ENCODE data around the gene N4BP2.
"Not testable (repeated sequence)": the region's sequence is repeated elsewhere in the genome, so short reads cannot be mapped to it uniquely, and the experiment has no call there.

The N4BP2 gene

DNA sequence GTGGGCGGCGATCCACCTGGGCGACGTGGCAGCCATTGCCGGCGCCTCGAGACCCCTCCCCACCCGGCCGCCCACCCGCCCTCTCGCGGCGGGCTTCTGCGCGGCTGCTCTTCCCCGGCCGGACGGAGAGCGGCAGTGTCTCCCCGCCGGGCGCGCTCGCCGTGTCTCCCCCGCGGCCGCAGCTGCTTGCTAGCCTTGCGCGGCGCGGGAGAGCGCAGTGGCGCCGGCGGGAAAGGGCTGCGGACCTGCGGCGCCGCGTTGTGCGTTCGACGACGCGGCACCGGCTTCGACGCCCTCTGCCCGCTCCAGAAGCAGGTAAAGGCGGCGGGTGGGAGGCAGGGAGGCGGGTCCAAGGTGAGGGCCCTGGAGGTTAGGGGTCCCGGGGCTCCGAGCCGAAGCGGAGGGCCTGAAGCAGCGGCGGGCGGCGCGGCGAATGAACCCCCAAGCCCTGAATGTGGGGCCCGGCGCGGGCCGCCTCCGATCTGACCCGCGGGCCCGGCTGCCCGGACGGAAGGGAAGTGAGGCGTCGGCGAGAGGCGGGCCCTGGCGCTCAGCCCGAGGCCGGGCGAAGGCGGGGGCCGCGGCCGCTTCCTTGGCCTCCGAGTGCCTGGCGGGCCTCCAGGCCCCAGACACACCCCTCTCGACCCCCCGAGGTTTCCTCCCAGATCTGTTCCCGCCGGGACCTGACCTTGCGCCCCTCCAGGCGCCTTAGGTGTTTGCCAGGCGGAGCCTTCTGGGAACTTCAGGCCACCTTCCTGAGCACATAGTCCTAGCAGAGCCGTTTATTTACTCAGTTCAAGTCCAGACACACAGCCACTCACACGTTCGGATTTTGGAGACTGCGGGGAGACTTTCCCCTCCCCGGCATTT, at the start of gene N4BP2:
N4BP2 (plus strand) TSS at position 135 of the 870 bp plus-strand sequence. CDS start 40,491 bp downstream, outside the sequence.
- peak; percentile 61 for DNase-seq (ENCODE audit: low read depth)

DNA sequence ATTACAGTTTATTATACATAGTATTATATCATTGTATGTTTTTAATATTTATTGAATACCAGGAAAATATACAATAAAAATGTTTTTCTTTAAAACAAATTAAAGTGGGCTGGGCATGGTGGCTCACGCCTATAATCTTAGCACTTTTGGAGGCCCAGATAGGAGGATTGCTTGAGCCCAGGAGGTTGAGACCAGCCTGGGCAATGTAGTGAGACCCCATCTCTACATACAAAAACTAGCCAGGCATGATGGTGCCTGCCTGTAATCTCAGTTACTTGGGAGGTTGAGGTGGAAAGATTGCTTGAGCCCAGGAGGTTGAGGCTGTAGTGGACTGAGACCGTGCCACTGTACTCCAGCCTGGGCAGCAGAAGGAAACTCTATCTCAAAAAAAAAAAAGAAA, 40.6 kb upstream of the N4BP2 start:
- no peak for DNase-seq (ENCODE audit: low read depth)

DNA sequence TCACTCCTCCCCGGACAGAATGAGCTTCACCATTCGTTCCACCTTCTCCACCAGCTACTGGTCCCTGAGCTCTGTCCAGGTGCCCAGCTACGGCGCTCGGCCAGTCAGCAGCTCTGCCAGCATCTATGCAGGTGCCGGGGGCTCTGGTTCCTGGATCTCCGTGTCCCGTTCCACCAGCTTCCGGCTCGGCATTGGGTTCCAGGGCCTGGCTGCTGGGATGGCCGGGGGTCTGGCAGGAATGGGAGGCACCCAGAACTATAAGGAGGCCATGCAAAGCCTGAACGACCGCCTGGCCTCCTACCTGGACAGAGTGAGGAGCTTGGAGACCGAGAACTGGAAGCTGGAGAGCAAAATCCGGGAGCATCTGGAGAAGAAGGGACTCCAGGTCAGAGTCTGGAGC, 36.4 kb upstream of the N4BP2 start:
- DNase-seq (ENCODE audit: low read depth): no peak

DNA sequence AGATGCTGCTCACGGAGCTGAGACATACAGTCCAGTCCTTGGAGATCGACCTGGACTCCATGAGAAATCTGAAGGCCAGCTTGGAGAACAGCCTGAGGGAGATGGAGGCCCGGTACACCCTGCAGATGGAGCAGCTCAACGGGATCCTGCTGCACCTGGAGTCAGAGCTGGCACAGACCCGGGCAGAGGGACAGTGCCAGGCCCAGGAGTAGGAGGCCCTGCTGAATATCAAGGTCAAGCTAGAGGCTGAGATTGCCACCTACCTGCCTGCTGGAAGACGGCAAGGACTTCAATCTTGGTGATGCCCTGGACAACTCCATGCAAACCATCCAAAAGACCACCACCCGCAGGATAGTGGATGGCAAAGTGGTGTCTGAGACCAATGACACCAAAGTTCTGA, 35.5 kb upstream of the N4BP2 start:
- not testable (repeated sequence) for DNase-seq (ENCODE audit: low read depth)

DNA sequence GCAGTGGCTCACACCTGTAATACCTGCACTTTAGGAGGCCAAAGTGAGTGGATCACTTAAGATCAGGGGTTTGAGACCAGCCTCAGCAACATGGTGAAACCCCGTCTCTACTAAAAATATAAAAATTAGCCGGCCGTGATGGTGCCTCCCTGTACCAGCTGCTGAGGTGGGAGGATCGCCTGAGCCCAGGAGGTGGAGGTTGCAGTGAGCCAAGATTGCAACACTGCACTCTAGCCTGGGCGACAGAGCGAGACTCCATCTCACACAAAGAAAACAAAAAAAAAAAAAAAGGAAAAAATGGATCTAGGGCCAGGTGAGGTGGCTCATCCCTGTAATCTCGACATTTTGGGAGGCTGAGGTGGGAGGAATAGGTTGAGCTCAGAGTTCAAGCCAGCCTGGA, 32.6 kb upstream of the N4BP2 start:
- DNase-seq (ENCODE audit: low read depth): not testable (repeated sequence)

DNA sequence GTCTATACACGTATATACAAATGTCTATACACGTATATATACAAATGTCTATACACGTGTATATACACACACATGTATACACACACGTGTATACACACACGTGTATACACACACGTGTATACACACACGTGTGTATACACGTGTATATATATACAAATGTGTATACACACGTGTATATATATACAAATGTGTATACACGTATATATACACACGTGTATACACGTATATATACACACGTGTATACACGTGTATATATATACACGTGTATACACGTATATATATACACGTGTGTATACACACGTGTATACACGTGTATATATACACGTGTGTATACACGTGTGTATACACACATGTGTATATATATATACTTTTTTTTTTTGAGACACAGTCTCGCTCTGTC, 23.9 kb upstream of the N4BP2 start:
- no peak for DNase-seq (ENCODE audit: low read depth)

DNA sequence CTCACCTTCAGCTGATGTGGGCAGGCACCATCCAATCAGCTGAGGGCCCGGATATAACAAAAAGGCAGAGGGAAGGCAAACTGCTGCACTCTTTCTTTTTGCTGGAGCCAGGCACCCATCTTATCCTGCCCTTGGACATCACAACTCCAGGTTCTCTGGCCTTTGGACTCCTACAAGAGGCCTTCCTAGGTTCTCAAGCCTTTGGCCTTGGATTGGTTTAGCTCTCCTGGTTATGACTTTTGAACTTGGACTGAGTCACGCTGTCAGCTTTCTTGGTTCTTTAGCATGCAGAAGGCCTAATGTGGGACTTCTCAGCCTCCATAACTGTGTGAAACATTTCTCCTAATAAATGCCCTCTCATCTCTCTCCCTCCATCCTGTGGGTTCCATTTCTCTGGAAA, 23.0 kb upstream of the N4BP2 start:
- DNase-seq (ENCODE audit: low read depth): no peak

DNA sequence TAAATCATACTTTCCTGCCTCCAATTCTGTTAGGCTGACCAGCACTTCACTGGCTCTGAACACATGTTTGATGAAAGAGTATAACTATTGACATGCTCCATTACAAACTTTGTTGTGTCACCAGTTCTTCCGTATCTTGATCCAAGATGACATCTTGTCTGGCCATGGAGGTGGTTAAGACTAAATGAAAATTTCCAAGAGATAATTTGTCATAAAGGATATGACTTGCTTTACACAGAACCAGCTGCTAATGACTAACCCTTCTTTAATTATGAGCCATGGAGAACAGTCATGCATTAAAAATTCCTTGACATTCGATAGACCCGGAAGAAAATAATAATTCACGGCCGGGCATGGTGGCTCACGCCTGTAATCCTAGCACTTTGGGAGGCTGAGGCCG, 17.7 kb upstream of the N4BP2 start:
- no peak for DNase-seq (ENCODE audit: low read depth)

DNA sequence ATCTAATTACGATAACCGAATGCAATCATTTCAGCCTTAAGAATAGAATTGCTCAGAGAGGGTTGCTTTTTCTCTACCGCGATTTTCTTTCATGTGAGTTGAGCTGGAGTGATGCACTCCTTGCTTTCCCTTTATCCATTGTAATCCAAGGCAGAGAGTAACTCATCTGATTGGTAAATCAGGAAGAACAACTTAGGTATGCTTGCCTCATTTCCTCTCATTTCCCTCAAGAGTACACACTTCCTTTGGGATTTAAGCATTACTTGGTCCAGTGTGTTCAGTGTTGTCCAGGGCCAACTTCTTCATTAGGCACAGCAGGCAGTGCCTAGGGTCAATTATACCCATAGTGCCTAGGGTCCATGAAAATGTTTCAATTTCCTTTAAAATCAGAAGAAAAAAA, 15.7 kb upstream of the N4BP2 start:
- DNase-seq (ENCODE audit: low read depth): no peak

DNA sequence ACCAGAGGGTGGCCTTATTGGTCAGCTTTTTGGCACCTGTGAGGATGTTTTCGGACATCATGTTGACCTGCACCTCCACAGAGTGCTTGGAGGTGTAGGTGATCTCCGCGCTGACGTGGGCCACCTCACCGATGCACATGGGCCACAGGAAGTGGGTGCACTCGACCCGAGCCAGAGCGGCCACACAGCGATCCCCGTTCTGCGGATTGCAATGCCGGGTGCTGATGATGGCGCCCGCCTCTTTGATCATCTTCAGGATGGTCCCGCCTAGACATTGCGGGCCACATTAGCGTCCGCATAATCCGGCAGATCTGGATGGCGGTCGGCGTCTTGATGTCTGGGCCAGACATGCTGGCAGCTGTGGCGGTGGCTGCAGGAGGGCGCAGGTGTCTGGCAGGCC, 12.9 kb upstream of the N4BP2 start:
- DNase-seq (ENCODE audit: low read depth): no peak

DNA sequence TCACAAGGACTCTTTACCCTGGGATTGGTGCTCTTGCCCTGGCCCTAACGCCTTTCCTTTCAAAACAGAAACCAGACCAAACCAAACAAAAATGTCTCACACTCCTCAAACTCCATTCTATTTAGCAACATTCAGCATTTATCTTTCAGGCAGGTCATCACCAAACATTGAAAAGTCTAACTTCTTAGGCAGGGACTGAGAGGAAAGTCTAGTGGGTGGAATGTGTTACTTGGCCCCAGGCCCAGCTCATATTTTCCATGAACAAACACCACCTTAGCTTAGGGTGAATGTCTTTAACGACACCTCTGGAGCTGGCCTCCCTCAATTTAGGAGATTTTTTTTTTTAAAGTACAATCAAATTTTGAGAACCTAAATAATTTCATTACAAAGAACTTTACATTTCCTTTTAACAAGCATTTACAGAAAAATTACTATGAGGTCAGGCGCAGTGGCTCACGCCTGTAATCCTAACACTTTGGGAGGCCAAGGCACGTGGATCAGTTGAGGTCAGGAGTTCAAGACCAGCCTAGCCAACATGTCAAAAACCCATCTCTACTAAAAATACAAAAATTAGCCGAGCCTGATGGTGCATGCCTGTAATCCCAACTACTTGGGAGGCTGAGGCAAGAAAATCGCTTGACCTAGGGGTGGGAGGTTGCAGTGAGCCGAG, 10.2 kb upstream of the N4BP2 start:
- DNase-seq (ENCODE audit: low read depth): no peak

DNA sequence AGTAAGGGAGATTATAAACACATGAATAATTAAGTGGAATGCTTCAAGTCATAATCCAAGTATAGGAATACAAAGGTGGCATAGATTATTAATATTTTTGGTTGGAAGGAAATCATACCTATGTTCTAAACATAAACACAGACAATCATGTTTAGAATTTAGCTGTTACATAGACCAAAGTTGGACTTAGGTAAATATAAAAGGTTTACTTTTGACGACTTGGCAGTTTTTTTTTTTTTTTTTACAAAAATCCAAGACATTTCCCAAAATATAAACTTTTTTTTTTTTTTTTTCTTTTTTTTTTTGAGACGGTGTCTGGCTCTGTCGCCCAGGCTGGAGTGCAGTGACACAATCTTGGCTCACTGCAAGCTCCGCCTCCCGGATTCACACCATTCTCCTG, 3.5 kb upstream of the N4BP2 start:
- no peak for DNase-seq (ENCODE audit: low read depth)

DNA sequence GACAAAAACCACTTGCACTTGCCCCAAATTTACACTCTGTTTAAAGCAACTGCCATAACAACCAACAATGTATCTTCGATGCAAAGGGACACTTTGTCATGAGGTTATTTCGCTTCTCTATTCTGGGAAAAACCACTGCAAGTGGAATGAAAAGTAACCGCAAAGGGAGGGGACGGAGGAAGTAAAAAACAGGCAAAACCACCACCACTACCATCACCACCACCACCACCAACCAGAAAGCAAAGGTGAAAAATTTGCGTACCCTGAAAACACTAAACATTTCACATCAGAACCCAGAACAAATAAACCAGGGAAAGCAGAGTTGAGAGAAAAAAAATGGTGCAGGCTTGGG, 1.2 kb upstream of the N4BP2 start:
- no peak for DNase-seq (ENCODE audit: low read depth)

DNA sequence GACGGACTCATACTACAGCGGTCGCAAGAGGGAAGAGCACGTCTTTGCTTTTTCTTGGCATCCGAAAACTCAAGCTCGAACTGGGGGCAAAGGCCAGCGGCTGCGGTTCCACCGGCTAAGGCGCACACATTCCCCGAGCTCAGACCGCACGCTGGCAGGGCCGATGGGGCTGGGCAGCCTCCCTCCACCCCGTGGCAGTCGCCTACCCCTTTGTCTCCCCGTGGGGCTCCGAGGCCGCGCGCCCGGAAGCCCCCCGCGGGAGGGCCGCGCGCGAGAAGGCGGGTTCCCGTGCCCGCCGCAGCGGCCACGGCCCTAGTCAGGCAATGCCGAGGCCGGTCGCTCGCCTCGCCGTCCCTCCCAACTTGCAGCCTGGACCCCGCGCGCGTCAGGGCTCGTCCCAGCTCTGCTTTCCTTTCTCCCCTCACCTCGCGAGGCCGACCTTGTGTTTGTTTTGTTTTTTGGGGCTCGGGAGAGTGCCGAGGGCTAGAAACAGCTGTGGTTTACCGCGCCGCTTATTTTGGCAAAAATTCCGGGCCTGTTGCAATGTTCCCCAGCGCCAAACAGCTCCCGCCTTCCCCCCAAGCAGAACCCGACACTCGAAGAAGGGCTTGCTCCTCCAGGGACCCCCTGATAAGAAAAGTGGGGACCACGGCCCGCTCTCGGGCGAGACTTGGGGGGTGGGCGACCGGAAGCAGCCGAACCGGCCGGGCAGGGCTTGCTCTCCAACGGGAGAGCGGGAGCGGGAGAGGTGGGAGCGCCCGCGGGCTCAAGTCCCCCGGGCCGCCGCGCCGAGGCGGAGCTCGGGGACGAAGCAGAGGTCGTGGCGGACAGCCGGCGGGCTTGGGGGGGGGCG, 561 bp upstream of the N4BP2 start:
- DNase-seq (ENCODE audit: low read depth): peak; percentile 27

DNA sequence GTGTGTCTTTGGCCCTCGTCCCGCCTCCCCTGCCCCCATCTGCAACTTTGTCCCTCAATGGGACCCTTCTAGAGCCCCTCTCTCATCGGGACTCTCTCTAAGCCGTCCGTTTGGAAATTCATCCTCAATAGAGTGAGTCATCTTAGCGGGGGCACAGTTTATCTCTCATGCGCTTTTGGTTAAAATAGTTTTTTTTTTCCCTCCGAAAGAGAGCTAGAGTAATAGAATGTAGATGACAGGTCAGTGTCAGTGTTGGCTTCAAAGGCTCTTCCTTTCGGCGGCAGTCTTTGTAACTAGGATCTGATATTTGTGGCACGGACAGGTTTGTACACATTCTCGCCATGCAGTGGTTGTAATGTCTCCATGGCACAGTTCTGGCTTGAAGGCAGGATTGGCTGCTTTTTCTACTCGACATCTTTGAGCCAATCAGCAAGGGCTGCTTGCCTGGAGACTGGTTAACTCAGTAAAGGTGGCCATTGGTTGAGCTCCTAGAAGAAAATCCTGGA, 989 bp downstream of the N4BP2 start:
- DNase-seq (ENCODE audit: low read depth): peak; percentile 46

DNA sequence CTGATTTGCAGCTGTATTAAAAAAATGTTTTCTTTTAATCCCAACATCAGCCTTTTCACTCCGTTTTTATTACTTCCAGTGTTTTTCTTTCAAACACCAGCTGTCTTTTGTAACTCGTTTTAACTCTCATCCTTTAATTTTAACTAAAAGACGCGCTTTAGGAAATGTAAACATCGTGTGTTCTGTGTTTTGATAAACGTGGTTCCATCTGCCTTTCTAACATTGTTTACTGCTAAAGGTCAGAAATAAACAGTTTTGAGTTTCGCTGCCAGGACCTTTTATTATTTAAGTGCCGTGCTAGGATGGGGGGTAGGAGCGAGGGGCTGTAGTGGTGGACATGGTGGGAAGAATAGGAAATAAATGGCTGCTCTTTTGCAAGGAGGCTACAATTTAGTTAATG, 1.5 kb downstream of the N4BP2 start:
- DNase-seq (ENCODE audit: low read depth): no peak

DNA sequence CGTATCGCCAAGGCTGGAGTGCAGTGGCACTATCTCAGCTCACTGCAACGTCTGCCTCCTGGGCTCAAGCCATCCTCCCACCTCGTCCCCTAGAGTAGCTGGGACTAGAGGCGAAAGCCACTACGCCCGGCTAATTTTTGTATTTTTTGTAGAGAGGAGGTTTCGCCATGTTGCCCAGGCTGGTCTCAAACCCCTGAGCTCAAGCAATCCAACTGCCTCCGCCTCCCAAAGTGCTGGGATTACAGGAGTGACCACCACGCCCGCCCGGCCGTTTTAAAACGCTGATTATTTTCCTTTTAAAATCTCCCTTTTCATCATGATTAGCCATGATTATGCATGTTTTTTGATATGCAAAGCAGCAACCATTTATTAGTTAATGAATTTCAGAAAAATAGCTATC, 2.2 kb downstream of the N4BP2 start:
- DNase-seq (ENCODE audit: low read depth): no peak

DNA sequence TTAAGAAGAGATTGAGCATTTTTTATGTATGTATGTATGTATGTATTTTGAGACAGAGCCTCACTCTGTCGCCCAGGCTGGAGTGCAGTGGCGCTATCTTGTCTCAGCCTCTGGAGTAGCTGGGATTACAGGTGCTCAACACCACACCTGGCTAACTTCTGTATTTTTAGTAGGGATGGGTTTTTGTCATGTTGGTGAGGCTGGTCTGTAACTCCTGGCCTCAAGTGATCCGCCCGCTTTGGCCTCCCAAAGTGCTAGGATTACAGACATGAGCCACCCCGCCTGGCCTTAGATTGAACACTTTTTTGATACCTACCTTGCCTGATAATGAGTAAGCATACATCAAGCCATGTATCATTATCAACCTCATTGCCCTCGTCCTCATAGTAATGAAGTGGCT, 2.7 kb downstream of the N4BP2 start:
- no peak for DNase-seq (ENCODE audit: low read depth)

DNA sequence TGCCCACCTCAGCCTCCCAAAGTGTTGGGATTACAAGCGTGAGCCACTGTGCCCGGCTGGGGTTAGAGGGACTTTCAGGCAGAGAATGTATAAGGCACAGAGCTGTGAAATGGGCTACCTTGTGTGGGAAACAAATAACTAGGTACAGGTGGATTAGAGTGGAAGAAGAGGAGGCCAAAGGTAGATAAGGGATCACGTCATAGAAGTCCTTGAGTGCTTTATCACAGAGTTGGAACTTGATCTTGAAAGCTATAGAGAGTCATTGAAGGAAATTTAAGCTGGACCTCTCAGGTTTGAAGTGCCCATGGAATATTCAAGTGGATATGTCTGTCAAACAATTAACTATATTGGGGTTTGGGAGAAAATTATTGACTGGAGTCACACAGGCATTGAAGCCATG, 8.4 kb downstream of the N4BP2 start:
- DNase-seq (ENCODE audit: low read depth): no peak

DNA sequence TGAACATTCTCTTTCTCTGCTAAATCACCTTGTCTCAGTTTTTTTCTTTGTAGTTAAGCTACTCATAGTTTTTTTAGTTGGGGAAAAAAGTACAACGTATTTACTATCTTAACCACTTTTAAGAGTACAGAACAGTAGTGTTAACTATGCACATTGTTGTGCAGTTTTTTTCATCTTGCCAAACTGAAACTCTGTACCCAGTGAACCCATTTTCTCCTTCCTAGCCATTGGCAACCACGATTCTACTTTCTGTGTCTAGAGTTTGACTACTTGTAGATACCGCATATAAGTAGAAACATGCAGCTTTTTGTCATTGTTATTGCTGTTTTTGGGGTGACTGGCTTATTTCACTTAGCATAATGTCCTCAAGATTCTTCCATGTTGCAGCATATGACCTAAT, 10.0 kb downstream of the N4BP2 start:
- no peak for DNase-seq (ENCODE audit: low read depth)

DNA sequence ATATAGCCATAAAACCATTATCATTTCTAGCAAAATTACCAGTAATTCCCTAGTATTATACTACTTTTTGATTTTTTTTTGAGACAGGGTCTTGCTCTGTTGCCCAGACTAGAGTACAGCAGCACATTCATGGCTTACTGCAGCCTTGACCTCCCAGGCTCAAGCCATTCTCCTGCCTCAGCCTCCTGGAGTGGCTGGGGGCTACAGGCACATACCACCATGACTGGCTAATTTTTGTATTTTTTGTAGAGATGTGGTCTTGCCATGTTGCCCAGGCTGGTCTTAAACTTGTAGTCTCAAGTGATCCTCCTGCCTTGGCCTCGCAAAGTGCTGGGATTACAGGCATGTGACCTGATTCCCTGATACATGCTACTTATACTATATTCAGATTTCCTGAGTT, 13.7 kb downstream of the N4BP2 start:
- no peak for DNase-seq (ENCODE audit: low read depth)

DNA sequence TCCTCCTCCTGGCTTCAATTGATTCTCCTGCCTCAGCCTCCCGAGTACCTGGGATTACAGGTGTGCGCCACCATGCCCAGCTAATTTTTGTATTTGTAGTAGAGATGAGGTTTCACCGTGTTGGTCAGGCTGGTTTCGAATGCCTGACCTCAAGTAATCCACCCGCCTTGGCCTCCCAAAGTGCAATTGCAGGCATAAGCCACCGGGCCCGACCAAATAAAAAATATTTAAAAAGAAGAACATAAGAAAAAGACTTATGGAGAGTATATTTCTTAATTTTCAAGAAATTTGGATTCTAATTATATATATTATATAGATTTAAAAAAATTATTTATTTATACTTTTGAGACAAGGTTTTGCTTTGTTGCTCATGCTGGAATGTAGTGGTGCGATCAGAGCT, 29.8 kb downstream of the N4BP2 start:
- no peak for DNase-seq (ENCODE audit: low read depth)

Measured in activated T-cell treated with anti-CD3 and anti-CD28 coated beads for 1 hour (primary cell).